NCI-H187 treated with DMSO at 0.1 percent for 48 hours (cell line): ENCODE measurements around the gene NEURL1B.

Source experiments
- DNase-seq: peaks from one replicate; lab custom pipeline; 2025; lab: John Stamatoyannopoulos, UW

Gene NEURL1B

DNA sequence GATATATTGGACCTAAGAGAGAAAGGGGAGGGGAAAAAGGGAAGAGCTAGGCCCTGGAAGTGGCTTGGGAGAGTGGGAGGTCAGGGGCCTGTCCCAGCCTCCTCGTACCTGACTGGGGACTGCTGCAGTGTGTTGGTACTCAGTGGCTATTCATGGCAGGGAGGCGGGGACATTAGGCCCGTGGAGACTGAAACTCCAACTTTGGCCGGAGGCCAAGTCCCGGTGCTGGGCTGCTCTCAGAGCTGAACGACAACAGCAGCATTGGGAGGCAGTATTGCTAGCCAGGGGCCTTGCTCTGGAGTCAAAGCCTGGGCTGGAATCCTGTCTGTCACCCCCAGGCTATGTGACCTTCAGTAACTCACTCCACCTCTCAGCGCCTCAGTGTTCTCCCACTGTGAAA lies 37.8 kb downstream of the NEURL1B start:
- no peak for DNase-seq

DNA sequence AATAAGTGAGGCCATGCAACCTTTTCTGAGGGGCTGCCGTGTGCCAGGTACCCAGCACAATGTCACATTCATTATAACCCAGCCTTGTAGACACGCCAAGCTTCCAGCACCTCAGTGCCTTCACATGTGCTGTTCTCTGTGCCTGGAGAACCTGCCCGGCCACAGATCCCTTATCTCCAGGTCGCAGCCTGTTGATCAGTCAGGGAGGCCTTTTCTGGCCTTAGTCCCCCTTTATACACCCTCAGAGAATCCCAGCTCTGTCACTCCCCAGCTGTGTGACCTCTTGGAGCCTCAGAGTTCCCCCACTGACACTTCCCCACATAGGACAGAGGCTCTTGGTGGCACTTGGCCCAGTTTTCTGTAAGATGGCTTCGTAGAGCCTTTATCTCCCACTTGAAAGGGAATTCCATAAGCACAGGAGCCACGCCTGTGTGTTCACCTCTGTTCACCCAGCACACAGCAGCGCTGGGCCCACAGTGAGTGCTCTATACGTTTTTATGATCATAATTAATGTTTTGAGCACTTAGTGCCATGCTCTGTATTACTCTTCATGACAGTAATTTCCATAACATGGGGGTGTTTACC lies 38.7 kb downstream of the NEURL1B start:
- DNase-seq = no peak

DNA sequence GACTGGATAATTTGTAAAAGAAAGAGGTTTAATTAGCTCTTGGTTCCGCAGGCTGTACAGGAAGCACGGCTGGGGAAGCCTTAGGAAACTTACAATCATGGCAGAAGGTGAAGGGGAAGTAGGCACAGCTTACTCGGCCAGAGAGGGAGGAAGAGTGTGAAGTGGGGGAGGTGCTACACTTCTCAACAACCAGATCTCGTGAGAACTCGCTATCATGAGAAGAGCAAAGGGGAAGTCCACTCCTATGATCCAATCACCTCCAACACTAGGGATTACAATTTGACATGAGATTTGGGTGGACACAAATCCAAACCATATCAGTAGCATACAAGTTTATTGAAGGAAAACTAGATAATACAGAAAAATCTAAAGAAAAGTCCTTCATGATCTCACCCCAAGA lies 39.9 kb downstream of the NEURL1B start:
- no peak for DNase-seq

DNA sequence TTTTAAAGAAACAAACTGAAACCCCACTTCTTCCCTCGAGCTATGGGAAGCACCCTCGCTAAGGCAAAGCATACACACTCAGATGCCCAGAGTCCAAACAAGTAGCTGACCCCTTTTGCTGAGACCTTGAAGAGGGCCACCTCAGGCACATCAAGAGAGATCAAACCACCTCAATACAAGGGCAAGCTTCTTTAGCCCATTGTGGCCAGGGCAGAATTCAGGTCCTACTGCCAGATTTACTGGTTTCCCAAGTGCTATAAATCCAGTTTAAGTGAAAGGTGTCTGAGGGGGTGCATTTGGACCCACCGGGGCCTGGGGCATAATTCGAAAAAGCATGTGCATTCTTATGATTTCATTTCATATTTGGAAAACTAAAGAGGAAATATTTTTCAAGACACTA lies 40.4 kb downstream of the NEURL1B start:
- DNase-seq = no peak

DNA sequence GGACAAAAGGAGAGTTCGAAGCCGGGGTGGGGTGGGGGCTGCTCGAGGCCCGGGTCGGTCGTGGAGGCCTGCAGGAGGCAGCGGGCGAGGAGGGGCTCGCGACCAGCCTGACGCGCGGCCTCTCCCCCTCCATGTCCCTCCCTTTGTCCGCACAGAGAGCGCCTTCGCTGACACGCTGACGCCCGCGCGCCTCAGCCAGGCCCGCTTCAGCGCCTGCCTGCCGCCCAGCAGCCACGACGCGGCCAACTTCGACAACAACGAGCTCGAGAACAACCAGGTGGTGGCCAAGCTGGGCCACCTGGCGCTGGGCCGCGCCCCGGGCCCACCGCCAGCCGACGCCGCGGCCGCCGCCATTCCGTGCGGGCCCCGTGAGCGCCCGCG lies 42.2 kb downstream of the NEURL1B start:
- DNase-seq = no peak

DNA sequence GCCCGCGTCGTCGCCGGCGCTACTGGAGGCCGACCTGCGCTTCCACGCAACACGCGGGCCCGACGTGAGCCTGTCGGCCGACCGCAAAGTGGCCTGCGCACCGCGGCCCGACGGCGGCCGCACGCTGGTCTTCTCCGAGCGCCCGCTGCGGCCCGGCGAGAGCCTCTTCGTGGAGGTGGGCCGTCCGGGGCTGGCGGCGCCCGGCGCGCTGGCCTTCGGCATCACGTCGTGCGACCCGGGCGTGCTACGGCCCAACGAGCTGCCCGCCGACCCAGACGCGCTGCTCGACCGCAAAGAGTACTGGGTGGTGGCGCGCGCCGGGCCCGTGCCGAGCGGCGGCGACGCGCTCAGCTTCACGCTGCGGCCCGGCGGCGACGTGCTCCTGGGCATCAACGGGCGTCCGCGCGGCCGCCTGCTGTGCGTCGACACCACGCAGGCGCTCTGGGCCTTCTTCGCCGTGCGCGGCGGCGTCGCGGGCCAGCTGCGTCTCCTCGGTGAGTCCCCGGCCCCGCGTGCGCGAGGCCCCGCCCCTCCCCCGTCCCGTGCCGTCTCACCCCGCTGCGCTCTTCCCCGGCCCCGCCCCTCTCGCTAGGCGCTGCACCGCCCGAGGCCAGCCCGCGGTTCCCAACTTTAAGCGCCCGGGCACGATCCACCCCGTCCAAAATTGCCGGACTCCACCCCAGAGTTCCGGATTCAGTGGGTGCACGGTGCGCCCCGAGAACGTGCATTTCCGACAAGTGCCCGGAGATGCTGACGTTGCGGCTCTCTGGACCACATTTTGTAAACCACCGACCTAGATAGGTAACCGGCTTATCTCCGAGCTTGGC lies 42.8 kb downstream of the NEURL1B start:
- DNase-seq = no peak

DNA sequence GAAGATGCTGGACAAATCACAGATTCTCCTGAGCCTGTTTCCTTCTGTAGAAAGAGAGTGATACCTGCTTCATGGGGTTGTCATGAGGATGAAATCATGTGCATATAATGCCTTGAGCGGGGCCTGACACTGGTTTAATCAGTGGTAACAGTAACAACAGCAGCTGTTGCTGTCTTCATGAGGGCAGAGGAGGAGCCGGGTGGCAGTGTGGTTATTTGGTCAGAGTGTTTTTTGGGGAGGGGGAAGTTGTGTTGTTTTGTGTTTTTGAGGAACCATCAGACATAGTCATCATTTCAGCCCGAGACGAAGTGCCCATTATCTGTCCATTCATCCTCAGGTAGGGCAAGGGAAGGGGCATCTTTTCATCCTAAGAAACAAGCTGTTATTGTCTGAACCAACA lies 44.0 kb downstream of the NEURL1B start:
- DNase-seq = no peak

DNA sequence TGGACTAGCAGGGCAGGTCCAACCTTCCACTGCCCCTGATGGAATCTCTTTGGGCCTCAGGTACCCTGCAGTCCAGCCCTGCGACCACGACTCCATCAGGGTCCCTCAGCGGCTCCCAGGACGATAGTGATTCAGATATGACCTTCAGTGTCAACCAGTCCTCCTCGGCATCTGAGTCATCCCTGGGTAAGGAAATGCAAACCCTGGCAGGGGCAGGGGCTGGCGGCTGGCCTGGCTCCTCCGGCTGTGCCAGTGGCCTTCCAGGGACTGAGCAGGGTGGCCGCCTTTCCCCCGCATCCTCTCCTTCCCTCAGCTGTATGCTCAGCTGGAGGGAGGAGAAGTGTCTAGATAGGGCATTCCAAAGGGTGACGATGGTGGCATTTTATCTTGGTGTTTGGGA lies 45.0 kb downstream of the NEURL1B start:
- DNase-seq = no peak

DNA sequence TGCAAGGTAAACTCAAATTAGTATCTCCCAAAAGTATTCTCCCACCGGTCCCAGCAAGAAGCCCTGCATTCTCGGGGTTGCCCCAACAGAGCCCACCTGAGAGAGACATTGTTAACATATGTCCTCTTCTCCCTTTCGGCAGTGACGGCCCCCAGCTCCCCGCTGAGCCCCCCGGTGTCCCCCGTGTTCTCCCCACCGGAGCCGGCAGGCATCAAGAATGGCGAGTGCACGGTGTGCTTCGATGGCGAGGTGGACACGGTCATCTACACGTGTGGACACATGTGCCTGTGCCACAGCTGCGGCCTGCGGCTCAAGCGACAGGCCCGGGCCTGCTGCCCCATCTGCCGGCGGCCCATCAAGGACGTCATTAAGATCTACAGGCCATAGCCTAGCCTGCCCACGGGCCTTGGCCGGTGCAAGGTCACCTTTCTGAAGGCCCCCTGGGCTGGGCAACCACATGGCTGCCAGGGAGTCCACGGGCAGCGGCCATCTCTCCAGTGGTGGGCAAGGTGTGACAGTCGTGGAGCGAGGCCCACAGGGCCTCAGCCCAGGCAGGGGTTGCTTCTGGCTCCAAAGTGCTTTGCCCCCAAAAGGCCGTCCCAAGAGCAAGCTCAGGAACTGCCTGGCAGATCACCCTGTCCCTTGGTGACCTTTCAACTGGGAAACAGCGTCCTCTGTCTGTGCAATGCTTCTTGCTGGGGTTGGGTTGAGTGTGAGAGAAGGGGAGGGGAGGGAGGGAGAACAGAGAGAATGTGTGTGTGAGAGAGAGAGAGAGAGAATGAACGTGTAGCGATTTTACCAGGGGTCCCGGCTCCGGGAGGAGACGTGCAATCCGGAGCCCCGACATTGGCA lies 45.7 kb downstream of the NEURL1B start:
- no peak for DNase-seq

DNA sequence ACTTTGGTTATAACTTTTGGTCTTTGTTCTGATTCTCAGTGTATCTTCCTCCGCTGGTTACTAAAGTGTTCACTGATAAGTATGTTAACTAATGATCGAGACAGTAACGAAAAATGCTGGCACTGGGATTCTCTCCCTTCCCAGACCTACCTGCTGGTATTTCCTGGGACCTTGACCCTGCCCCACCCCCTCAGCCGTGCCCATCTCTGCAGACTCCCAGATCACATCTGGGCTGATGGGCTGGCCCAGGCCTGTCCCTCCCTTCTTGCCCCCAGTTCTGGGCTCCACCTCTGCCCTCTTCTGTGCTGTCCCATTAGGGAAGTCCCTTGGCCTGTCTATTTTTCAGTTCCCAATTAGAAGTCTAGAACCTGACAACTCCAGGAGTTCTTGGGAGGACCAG lies 46.9 kb downstream of the NEURL1B start:
- DNase-seq = no peak

DNA sequence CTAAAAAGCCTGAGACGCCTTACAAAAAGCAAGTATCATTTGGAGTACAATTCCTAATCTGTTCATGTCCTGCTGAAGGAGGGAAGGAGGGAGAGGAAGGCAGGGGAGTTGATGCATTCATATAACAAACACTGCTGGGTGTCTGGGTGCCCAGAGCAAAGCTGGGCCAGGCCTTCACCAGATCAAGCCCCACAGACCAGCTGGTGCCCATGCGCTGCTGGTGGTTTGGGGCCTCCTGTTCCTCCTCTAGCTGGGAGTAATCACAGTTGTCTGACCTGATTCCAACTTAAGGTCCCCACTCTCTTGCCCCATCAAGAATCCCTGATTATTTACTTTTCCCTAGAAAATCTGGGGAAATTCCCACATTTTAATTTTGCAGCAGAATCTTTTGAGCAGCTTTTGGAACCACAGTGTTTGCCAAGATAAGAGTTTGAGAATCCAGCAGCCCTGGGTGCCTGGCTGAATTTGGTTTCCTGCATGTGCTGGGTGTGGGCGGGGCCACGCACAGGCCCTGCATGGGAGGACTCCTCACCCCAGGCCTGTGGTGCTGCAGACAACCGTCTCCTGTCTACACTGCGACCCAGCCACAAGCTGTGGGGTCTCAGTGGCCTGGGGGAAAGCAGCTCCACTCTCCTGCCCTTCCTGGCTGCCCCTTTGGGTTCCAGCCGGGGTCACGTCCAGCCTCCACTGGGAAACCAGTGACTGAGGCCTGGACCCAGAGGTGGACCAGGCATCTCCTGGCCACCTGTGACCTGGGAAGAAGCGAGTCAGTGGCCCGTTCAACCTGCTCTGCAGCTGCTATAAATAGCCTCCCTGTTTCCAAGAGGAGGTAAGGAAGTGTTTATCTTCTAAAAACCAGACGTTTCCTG lies 47.5 kb downstream of the NEURL1B start:
- DNase-seq = no peak

DNA sequence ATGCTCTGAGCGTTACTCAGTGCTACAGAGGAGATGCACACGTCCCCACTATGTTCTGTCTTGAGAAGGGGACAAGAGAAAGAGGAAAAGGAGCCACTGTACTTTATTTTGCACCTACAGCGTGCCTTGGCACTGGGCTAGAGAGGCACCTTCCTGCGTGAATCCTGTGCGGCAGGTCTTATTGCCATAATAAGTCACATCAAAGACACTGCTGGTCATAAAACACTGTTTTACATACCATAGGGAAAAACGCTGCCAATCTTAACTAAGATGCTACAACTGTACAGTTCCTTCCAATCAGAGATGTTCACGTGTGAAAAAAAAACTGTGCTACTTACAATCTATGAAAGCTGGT lies 48.1 kb downstream of the NEURL1B start:
- DNase-seq = no peak

DNA sequence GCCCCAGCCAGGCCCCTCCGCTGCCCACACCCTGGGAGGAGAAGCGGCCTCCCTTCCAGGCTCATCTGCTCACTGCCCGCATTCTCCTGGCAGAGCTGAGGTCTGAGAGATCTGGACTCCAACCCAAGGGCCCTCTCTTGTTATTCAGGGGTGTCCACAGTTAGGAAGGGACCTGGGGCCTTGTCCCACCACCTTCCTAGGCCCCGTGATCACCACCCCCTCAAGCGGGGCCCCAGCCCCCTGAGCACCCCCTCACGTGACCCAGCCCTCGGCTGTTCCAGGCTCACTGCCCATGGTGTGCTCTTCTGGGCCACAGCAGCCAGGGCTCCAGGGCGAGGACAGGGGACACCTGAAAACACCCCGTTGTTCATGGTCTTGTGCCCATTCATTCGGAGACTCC lies 48.7 kb downstream of the NEURL1B start:
- DNase-seq = no peak

DNA sequence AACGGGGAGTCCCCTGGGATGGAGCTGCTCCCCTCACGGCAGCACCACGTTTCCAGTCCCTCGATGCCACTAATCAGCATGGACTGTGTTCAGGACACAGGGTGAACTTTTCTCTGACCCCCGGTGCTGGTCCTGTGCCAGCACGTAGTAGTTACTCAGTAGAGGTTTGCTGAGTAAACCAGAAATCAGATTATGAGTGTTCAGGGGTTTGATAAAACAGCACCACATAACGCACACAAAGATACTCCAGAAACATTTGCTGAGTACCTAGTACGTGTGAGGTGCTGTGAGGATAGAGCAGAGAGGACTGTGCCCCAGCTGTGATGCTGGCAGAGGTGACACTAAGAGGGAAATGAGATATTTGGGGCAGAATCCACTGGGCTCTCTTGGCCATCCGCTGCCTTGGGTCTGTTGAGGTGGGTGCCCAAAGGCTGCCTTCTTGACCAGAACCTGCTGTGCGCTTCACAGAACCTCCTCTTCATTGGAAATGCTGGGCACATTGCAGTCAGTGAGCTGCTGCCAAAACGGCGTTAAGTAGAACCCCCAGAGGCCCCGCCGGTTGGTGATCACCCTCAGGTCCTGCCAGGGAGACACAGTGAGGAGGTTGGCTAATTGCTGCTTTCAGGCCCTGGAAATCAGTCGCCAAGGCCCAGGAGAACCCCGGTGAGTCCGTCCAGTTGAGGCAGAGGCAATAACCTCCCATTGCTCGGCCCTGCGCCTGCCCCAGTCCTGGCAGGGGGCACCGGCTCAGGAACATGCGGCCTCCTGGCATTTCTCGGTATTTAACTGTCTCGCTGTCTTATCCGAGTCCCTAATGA lies 49.4 kb downstream of the NEURL1B start:
- no peak for DNase-seq

DNA sequence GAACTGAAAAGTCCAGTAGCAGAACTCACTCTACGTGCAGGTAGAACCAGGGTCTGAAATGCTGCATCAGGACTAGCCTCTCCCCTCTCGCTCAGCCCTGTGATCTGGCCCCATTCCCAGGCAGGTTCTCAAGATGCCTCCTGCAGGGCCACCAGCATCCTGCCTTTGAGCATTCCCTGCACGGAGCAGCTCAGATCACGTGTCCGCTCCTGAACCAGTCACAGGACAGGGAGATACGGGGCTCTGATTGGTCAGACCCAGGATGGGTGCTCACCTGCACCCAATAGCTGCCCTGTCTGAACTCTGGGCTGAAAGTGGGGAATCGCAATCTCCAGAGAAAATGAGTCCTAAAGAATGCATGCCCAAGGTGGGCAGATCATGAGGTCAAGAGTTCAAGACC lies 50.8 kb downstream of the NEURL1B start:
- no peak for DNase-seq

DNA sequence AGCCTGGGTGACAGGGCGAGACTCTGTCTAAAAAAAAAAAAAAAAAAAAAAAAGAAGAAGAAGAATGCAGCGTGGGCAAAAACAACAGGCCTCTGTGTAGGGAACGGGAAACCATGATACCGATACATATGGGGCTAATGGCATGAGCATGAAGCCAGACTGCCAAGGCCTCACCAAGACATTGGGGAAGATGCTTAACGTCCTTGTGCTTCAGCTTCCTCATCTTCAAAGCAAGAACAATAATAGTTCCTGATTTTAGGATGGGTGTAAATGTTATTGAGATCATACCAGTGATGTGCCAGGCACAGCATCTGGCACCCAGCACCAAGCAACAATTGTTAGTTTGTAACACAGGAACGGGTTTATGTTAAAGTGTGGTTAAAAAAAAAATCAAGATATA lies 51.4 kb downstream of the NEURL1B start:
- no peak for DNase-seq

DNA sequence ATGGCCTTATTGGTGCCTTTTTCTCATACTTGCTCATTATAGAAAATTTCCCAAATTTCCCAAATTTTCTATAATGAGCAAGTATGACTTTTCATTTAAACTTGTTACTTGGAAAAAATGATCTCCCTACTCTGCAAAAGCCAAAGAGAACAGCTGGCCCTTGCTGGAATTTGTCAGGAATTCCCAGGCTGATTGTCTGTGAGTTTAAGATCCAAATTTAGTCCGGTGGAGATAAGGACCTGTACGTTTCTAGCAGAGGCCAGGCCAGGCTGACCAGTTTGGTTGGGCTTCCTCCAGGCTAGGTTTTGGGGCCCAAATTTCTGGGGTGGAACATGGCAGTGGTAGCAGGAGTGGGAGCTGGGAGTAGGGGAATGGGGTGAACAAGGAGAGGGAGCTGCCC lies 51.9 kb downstream of the NEURL1B start:
- no peak for DNase-seq

DNA sequence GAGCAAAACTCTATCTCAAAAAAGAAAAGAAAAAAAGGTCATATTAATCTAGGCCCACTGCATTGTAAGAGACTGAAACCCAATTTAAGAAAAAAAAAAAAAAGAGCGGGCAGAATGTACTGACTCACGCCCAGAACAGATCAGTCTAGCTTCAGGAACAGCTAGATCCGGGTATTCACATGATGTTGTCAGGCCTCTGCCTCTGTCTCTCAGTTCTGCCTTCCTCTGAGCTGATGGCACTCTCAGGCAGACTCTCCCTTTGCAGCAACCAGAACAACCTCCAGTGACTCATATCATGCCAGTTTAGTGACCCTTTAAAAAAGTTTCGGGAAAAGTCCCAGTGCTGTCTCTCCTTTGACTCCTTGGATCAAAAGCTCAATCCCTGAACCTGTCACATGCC lies 53.0 kb downstream of the NEURL1B start:
- no peak for DNase-seq

DNA sequence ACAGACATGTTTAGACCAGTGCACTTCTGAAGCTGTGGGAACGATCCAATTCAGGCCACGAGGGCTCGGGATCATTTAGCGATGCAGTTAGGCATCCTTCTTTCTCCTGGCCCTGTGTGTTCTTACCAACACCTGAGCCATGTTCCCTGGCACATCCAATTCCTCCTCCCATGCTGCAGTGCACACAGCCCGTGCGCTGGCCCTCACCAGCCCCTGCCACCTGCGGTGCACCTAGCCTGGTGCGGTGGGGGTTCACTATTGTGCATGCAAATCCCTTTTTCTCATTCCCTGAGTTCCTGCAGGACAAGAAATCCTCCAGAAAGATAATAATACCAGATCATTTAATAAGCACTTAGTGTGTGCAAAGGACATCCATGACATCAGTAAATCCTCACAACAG lies 53.5 kb downstream of the NEURL1B start:
- DNase-seq = no peak

DNA sequence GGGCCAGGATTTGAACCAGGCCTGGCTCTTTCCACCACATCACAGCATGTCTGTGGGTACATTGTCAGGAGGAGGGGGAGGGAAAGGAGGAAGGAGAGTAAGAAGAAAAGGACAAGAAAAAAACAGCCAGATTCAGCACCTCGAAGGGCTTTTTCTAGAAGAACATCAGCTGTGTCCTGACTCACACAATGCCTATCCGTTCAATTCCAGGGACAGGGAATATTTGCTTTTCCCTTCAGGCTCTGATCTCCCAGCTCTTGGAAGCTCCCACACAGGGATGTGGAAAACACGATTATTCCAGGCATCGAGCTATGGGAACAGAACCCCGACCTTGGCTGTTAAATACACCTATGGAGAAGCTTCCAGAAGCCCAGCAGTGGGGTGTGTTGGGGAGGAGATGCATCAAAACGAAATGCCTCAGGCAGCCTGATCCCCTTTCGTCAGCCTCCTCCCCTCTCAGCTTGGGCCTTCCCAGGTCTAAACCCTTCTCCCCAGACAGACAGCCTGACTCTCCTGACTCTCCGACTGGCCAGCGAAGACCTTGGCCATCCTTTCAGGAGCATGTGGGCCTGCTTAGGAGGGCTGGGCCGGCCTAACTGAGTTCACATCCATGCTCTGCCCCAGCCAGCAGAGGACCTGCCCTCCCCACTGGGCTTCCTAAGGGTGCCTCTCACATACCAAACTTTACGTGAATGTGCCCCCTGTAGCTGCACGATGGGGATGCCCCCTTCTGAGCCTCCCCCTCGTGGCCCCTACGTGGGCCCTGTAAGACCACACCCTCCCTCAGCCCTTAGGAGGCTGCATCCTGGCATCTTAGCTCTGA lies 54.4 kb downstream of the NEURL1B start:
- no peak for DNase-seq
